K562 (cell line): ENCODE data around the gene VRK3. TPM values are rescaled to one million over a fixed set of nuclear protein-coding genes. Genes with fewer than 3 reads are reported as not detected.

ENCODE experiments used
- ATAC-seq: fragments of 200-7000 bp; cut with Tn5 transposase; 3 replicates; pipeline ENCODE4 v1.9.1; 2020; ENCODE audit warnings: moderate library complexity
- BruUV-seq: library from RNA; stranded (reverse); fragments of 400-500 nt; replicated peaks from 2 replicates; lab custom pipeline; 2021; lab: Mats Ljungman, UMichigan
- CTCF ChIA-PET: fragments of 300-600 bp; formaldehyde crosslinking; extraction: SDS; loops from one replicate; lab custom pipeline; 2021; ENCODE audit warnings: low intra/inter-chr PET ratio; lab: Yijun Ruan, JAX
- POLR2A ChIA-PET: fragments of 300-600, 350-650 bp; sonication (Branson Sonifier 250); formaldehyde crosslinking; extraction: SDS; loops from one replicate; lab custom pipeline; 2021; ENCODE audit warnings: antibody characterized with exemption, inconsistent platforms; lab: Yijun Ruan, JAX
- DNase-seq, 4 experiments: peaks; one replicate each; pipeline versions ENCODE4 v3.0.0 to v3.0.0-alpha.2; 2011 to 2018; ENCODE audit warnings: low spot score in 3 of 4, mixed read lengths in 3 of 4; ENCODE audit errors: extremely low read depth in 1 of 4
- FAIRE-seq: peaks from 2 replicates; lab custom pipeline; 2011; peaks lifted over from hg19 to GRCh38; lab: Jason Lieb, UNC
- H2AFZ ChIP-seq: 2 replicates; pipeline ENCODE4 v1.6.0; 2011; ENCODE audit warnings: low read depth, low read length, control low read depth, inconsistent platforms
- H3K27ac ChIP-seq: fragments of 200-600 bp; 3 replicates; pipeline ENCODE4 v1.8.0; 2011; ENCODE audit warnings: low read depth, mild to moderate bottlenecking, control low read depth, inconsistent platforms, low read length, moderate library complexity, mixed read lengths; ENCODE audit errors: extremely low read depth
- H3K27me3 ChIP-seq, 2 experiments: fragments of 300-600 bp in 1 of 2; 2 replicates in 1 of 2; 3 replicates in 1 of 2; pipeline versions ENCODE4 v1.6.0 to v1.8.0; 2011; ENCODE audit warnings: inconsistent platforms in 2 of 2, low read length in 2 of 2, mild to moderate bottlenecking in 1 of 2, mixed read lengths in 1 of 2, moderate library complexity in 1 of 2; ENCODE audit not compliant: control insufficient read depth in 2 of 2, insufficient read depth in 2 of 2
- H3K36me3 ChIP-seq: fragments of 300-600 bp; 3 replicates; pipeline ENCODE4 v1.8.0; 2011; ENCODE audit warnings: mild to moderate bottlenecking, low read length, inconsistent platforms; ENCODE audit not compliant: control insufficient read depth, insufficient read depth
- H3K4me1 ChIP-seq, 2 experiments: fragments of 200-600 bp in 1 of 2; replicated peaks in 1 of 2; 2 replicates in 1 of 2; 3 replicates in 1 of 2; pipeline versions ENCODE4 v1.5.1 to v1.8.0; 2011; ENCODE audit warnings: inconsistent platforms in 2 of 2, low read length in 2 of 2, mild to moderate bottlenecking in 1 of 2, mixed read lengths in 1 of 2, moderate library complexity in 1 of 2; ENCODE audit not compliant: control insufficient read depth in 2 of 2, insufficient read depth in 2 of 2
- H3K4me2 ChIP-seq: 2 replicates; pipeline ENCODE4 v1.6.1; 2011; ENCODE audit warnings: low read length, control low read depth, inconsistent platforms, mixed read lengths; ENCODE audit not compliant: insufficient read depth
- H3K4me3 ChIP-seq: fragments of 200-600 bp; sonication (generic), shearing (Covaris generic); 2 replicates; pipeline ENCODE4 v1.5.1; 2016; ENCODE audit warnings: control low read depth, inconsistent platforms
- H3K79me2 ChIP-seq: fragments of 200-600 bp; 3 replicates; pipeline ENCODE4 v1.8.0; 2011; ENCODE audit warnings: low read length, inconsistent platforms; ENCODE audit not compliant: control insufficient read depth, insufficient read depth
- H3K9ac ChIP-seq, 2 experiments: 2 replicates each; pipeline versions ENCODE4 v1.6.0 to v1.6.1; 2011; ENCODE audit warnings: low read depth in 2 of 2, low read length in 2 of 2, control low read depth in 1 of 2, inconsistent platforms in 1 of 2, mild to moderate bottlenecking in 1 of 2, mixed read lengths in 1 of 2; ENCODE audit not compliant: insufficient read depth in 1 of 2
- H3K9me1 ChIP-seq: one replicate; pipeline ENCODE4 v1.6.0; 2011; ENCODE audit warnings: inconsistent platforms, mild to moderate bottlenecking, low read length, moderate library complexity; ENCODE audit not compliant: control insufficient read depth, insufficient read depth
- H3K9me3 ChIP-seq: replicated peaks from 2 replicates; pipeline ENCODE4 v1.5.1; 2011; ENCODE audit warnings: low read depth, low read length, inconsistent platforms; ENCODE audit not compliant: control insufficient read depth, insufficient read depth
- H4K20me1 ChIP-seq: replicated peaks from 2 replicates; pipeline ENCODE4 v1.6.1; 2011; ENCODE audit warnings: low read length, inconsistent platforms, mixed read lengths; ENCODE audit not compliant: control insufficient read depth, insufficient read depth
- DDX20 ChIP-seq: fragments of 450-650 bp; IDR thresholded peaks from 2 replicates; pipeline ENCODE4 v1.6.1; 2016; ENCODE audit warnings: missing genetic modification characterization, low read depth, mild to moderate bottlenecking, missing compliant biosample characterization, moderate library complexity
- HDGF ChIP-seq: fragments of 450-650 bp; IDR thresholded peaks from 2 replicates; pipeline ENCODE4 v1.6.1; 2016
- MEIS2 ChIP-seq: fragments of 450-650 bp; IDR thresholded peaks from 2 replicates; pipeline ENCODE4 v1.6.1; 2014; ENCODE audit warnings: mild to moderate bottlenecking; ENCODE audit not compliant: partially characterized antibody
- NEUROD1 ChIP-seq: fragments of 150-350 bp; IDR thresholded peaks from 2 replicates; pipeline ENCODE4 v1.6.1; 2014; ENCODE audit warnings: borderline replicate concordance, low read length, low read depth; ENCODE audit not compliant: partially characterized antibody
- SMAD3 ChIP-seq: fragments of 450-650 bp; formaldehyde crosslinking; conservative IDR thresholded peaks from 2 replicates; pipeline ENCODE4 v1.4.0; 2020; ENCODE audit warnings: mild to moderate bottlenecking
- YY1 ChIP-seq, 3 experiments: IDR thresholded peaks; 2 replicates each; pipeline ENCODE4 v1.6.1; 2011; ENCODE audit warnings: low read length in 2 of 3, mild to moderate bottlenecking in 2 of 3, moderate library complexity in 2 of 3, borderline replicate concordance in 1 of 3, control low read depth in 1 of 3, low read depth in 1 of 3; ENCODE audit not compliant: insufficient read depth in 3 of 3, insufficient replicate concordance in 2 of 3, control insufficient read depth in 1 of 3, insufficient read length in 1 of 3; ENCODE audit errors: extremely low read depth in 1 of 3
- ZBTB5 ChIP-seq: fragments of 450-650 bp; IDR thresholded peaks from 2 replicates; pipeline ENCODE4 v1.6.1; 2017; ENCODE audit warnings: antibody characterized with exemption
- ZNF395 ChIP-seq: fragments of 200-800 bp; sonication (Bioruptor generic); IDR thresholded peaks from 2 replicates; pipeline ENCODE4 v1.6.1; 2017; ENCODE audit warnings: missing genetic modification characterization, missing compliant biosample characterization
- ZNF561 ChIP-seq: fragments of 450-650 bp; formaldehyde crosslinking; conservative IDR thresholded peaks from 2 replicates; pipeline ENCODE4 v1.4.0; 2020; ENCODE audit warnings: mild to moderate bottlenecking, moderate library complexity
- ZNF592 ChIP-seq: fragments of 450-650 bp; IDR thresholded peaks from 2 replicates; pipeline ENCODE4 v1.6.1; 2017; ENCODE audit warnings: antibody characterized with exemption, mild to moderate bottlenecking
- ZNF764 ChIP-seq: fragments of 250-450 bp; sonication (Bioruptor Pico); IDR thresholded peaks from 2 replicates; pipeline ENCODE4 v1.4.0; 2020; ENCODE audit warnings: low read depth, mild to moderate bottlenecking, moderate library complexity
- ZNF766 ChIP-seq: fragments of 200-800 bp; sonication (Bioruptor generic); conservative IDR thresholded peaks from 2 replicates; pipeline ENCODE4 v1.6.1; 2016; ENCODE audit warnings: missing genetic modification characterization, missing compliant biosample characterization
- WGBS: fragments of 100-300 bp; shearing (Covaris generic); methylation state at CpG from one replicate; pipeline ENCODE4 v1.1.6; 2016; ENCODE audit warnings: low coverage, mixed read lengths; ENCODE audit not compliant: insufficient coverage; ENCODE audit errors: missing lambda C conversion rate; 5-methylcytosine and 5-hydroxymethylcytosine counted together
- in situ Hi-C: fragments of 300-500 bp; cut with MboI; formaldehyde crosslinking; loops from 4 replicates; pipeline ENCODE4 v1.15.0; 2018; ENCODE audit warnings: inconsistent platforms, mixed read lengths
- intact Hi-C: fragments of 100-400 bp; cut with micrococcal nuclease; formaldehyde crosslinking; loops from 2 replicates; pipeline ENCODE4 v1.14.2; 2022
- polyA plus RNA-seq, 8 experiments: library from polyadenylated mRNA; depleted of rRNA in 4 of 8; stranded (reverse) in 5 of 8; unstranded in 3 of 8; fragments of >200 nt; fragmentation: Nextera tagmentation in 2 of 8; fragmentation: Illumina TruSeq in 1 of 8; extraction: Ambion mirVana in 2 of 8; extraction: Trizol in 1 of 8; gene quantifications; 2 replicates each; pipeline versions ENCODE4 v1.2.1 to v1.2.3, GENCODE V29; 2011 to 2014; ENCODE audit warnings: inconsistent platforms in 1 of 8, missing spikeins in 1 of 8
- total RNA-seq, 7 experiments: library from RNA; depleted of rRNA in 6 of 7; stranded (reverse); fragments of >200 nt in 6 of 7; fragmentation: Illumina TruSeq in 2 of 7; extraction: Trizol in 2 of 7; gene quantifications; 2 replicates each; pipeline versions ENCODE4 v1.2.1 to v1.2.3, GENCODE V29; 2011 to 2021; ENCODE audit warnings: low replicate concordance in 1 of 7

The VRK3 gene
- total and polyA plus RNA-seq, 9 of the 15 experiments (the other 6 are each of a cell fraction or from before 2014, with no cell fraction given) = 25.6 to 94.3 (median 42.9) TPM

GRCh38 chr19:49927526-49928264 is 97.5 kb downstream of the VRK3 start:
- Histone ChIP-seq H3K79me2 (peaks cover 84% of the 10 kb centered on the region), H3K9me3 (no peaks in the 10 kb centered on the region), H3K4me2 (peak overlapping the region; percentile 97), H3K27me3 (no peaks in the 10 kb centered on the region), H3K27ac (peak overlapping the region; percentile 92), H4K20me1 (peaks cover 12% of the 10 kb centered on the region), H3K9ac (peak overlapping the region; percentile 94 to 98), H3K9me1 (peaks cover 11% of the 10 kb centered on the region), H3K36me3 (peaks cover 60% of the 10 kb centered on the region), H3K4me1 (peaks cover 38 to 62% of the 10 kb centered on the region in 2 experiments), H3K4me3 (peak overlapping the region; percentile 55), H2AFZ (no peak overlapping the region)
- no TSS peak for BruUV-seq
- in situ Hi-C loops = no loop called here
- peak in 1 of 4 experiments; percentile 5 for DNase-seq
- WGBS = 6% methylated on average over 14 of the region's 14 CpGs
- intact Hi-C loops = loop anchor here (5.0 kb wide), 1 partner anchor 60 kb away; the partner anchor contains the start of gene PNKP
- ChIA-PET POLR2A (interaction anchor here (0.7 to 6.4 kb wide), 9 partner anchors 13 to 68 kb away, joined by 3 to 105 read pairs (median 5); partner anchors contain the start of genes AKT1S1 and TBC1D17), CTCF (no interaction called here)
- peak; percentile 49 for FAIRE-seq
- no peak for ATAC-seq
- TF ChIP-seq ZNF592 (peak; percentile 68), HDGF (0 out of 2 replicates have a peak, but pooled peaks have one; percentile 34), ZNF764 (CRISPR knock-in tag) (no peak), ZNF561 (no peak), DDX20 (tag) (no peak), ZBTB5 (no peak), ZNF766 (CRISPR knock-in tag) (peak; percentile 53; the same call in 1 of the 2 replicates), MEIS2 (no peak), YY1 (IDR thresholded peaks at IDR 0.05; ENCODE audit: borderline replicate concordance in 1 of 3, control insufficient read depth in 1 of 3, extremely low read depth in 1 of 3, insufficient read depth in 3 of 3, insufficient read length in 1 of 3, insufficient replicate concordance in 2 of 3, low read depth in 1 of 3, low read length in 2 of 3) (peak; percentile 52 to 88 (median 69)), NEUROD1 (no peak), SMAD3 (CRISPR knock-in tag) (0 out of 2 replicates have a peak, but pooled peaks have one; percentile 12), ZNF395 (CRISPR knock-in tag) (peak; percentile 5; the same call in 1 of the 2 replicates)
